ENCODE measurements around the gene SUSD4. TPM values are rescaled to one million over a fixed set of nuclear protein-coding genes. Genes with fewer than 3 reads are reported as not detected.

The SUSD4 gene
- total and polyA plus RNA-seq, 10 of the 15 experiments (the other 5 are each of a cell fraction or from before 2014, with no cell fraction given) = 0.13 to 1.1 (median 0.26) TPM; not detected in 3

- H3K27ac ChIP-seq (ENCODE audit: control insufficient read depth, insufficient read depth) = no peak overlapping the region
- no peak for TF ChIP-seq MYB (IDR thresholded peaks at IDR 0.05; ENCODE audit: borderline replicate concordance, low read depth, low read length)
- no peak for TF ChIP-seq ZNF384 (IDR thresholded peaks at IDR 0.05; ENCODE audit: borderline replicate concordance, low read depth, low read length)
- no peak for TF ChIP-seq PAX8 (IDR thresholded peaks at IDR 0.05)
- H3K36me3 ChIP-seq (ENCODE audit: control insufficient read depth in 2 of 2, insufficient read depth in 2 of 2, low read length in 1 of 2) = no peaks in the 10 kb centered on the region
- SMC1A ChIA-PET (ENCODE audit: uncharacterized antibody, unreplicated experiment) = interaction anchor here (1.0 kb wide), 1 partner anchor 30 kb away, joined by 3 read pairs; no protein-coding TSS in a partner anchor
- intact Hi-C loops (cut with micrococcal nuclease; ENCODE audit: unreplicated experiment) (loop anchor here (2.0 kb wide), 1 partner anchor 21 kb away; no protein-coding TSS in a partner anchor), in situ Hi-C loops (cut with MboI) (no loop called here)
- RAD21 ChIA-PET (ENCODE audit: unreplicated experiment) = no interaction called here
- no peak overlapping the region for H3K4me3 ChIP-seq
- 57% methylated on average over 1 of the region's 1 CpG for WGBS (ENCODE audit: insufficient coverage, insufficient replicate concordance, low lambda C conversion rate, missing lambda C conversion rate)
- no peaks in the 10 kb centered on the region for H3K4me1 ChIP-seq (ENCODE audit: control insufficient read depth, insufficient read depth, low read length)
- H3K9ac ChIP-seq (ENCODE audit: control insufficient read depth, insufficient read depth, low read length) = no peak overlapping the region
- no TSS peak for BruUV-seq (replicated peaks)
- POLR2A ChIA-PET = no interaction called here
- CTCF ChIA-PET = no interaction called here
- no peaks in the 10 kb centered on the region for H3K79me2 ChIP-seq (ENCODE audit: control insufficient read depth, insufficient read depth, low read length)
- DNase-seq (ENCODE audit: low read depth, low spot score) (no peak), FAIRE-seq (no peak), ATAC-seq (no peak)
- no peaks in the 10 kb centered on the region for H3K9me3 ChIP-seq (replicated peaks; ENCODE audit: control insufficient read depth, insufficient read depth, low read length)
- H3K27me3 ChIP-seq (replicated peaks in 1 of 2; ENCODE audit: control insufficient read depth in 2 of 2, insufficient read depth in 2 of 2, low read length in 1 of 2) = no peaks in the 10 kb centered on the region; a peak in 2 of 4 replicates
- H3K4me2 ChIP-seq (ENCODE audit: control insufficient read depth, insufficient read depth) = no peak overlapping the region
- no peaks in the 10 kb centered on the region for H4K20me1 ChIP-seq (ENCODE audit: control insufficient read depth, insufficient read depth)
- H2AFZ ChIP-seq (ENCODE audit: control insufficient read depth, low read depth, low read length) = no peak overlapping the region
Measured at GRCh38 chr1:223297800-223298199, 66.2 kb downstream of the SUSD4 start.

- POLR2A ChIA-PET = no interaction called here
- intact Hi-C loops (cut with micrococcal nuclease; ENCODE audit: unreplicated experiment) = no loop called here
- RAD21 ChIA-PET (ENCODE audit: unreplicated experiment) = no interaction called here
- no peak overlapping the region for H3K27ac ChIP-seq (ENCODE audit: control insufficient read depth, insufficient read depth)
- H2AFZ ChIP-seq (ENCODE audit: control insufficient read depth, low read depth, low read length) = no peak overlapping the region
- CTCF ChIA-PET = no interaction called here
- ATAC-seq = no peak
- H3K9me3 ChIP-seq (replicated peaks; ENCODE audit: control insufficient read depth, insufficient read depth, low read length) = no peaks in the 10 kb centered on the region
- H3K79me2 ChIP-seq (ENCODE audit: control insufficient read depth, insufficient read depth, low read length) = no peaks in the 10 kb centered on the region
- no peak overlapping the region for H3K4me2 ChIP-seq (ENCODE audit: control insufficient read depth, insufficient read depth)
- H3K4me1 ChIP-seq (ENCODE audit: control insufficient read depth, insufficient read depth, low read length) = no peaks in the 10 kb centered on the region
- no peaks in the 10 kb centered on the region for H4K20me1 ChIP-seq (ENCODE audit: control insufficient read depth, insufficient read depth)
- no peaks in the 10 kb centered on the region for H3K36me3 ChIP-seq (ENCODE audit: control insufficient read depth in 2 of 2, insufficient read depth in 2 of 2, low read length in 1 of 2)
- no peak overlapping the region for H3K9ac ChIP-seq (ENCODE audit: control insufficient read depth, insufficient read depth, low read length)
- FAIRE-seq = no peak
- in situ Hi-C loops (cut with MboI) = no loop called here
- H3K4me3 ChIP-seq = no peak overlapping the region
- H3K27me3 ChIP-seq (replicated peaks in 1 of 2; ENCODE audit: control insufficient read depth in 2 of 2, insufficient read depth in 2 of 2, low read length in 1 of 2) = peaks cover 0 to 2% of the 10 kb centered on the region in 2 experiments; a peak in 2 of 4 replicates
- SMC1A ChIA-PET (ENCODE audit: uncharacterized antibody, unreplicated experiment) = no interaction called here
- no TSS peak for BruUV-seq (replicated peaks)
- DNase-seq (ENCODE audit: low read depth, low spot score) = no peak
- 0% methylated on average over 2 of the region's 2 CpGs for WGBS (ENCODE audit: insufficient coverage, insufficient replicate concordance, low lambda C conversion rate, missing lambda C conversion rate)
- TF ChIP-seq NKRF (conservative IDR thresholded peaks at IDR 0.05) = no peak
- TF ChIP-seq CTCF (IDR thresholded peaks at IDR 0.05 in 2 of 3, conservative IDR thresholded peaks at IDR 0.05 in 1 of 3; ENCODE audit: control insufficient read depth in 2 of 3, extremely low read depth in 1 of 3, insufficient read depth in 1 of 3, low read depth in 3 of 3, low read length in 3 of 3) = no peak
- no peak for TF ChIP-seq SIX5 (IDR thresholded peaks at IDR 0.05; ENCODE audit: low read depth, low read length, severe bottlenecking)
- TF ChIP-seq NFXL1 (IDR thresholded peaks at IDR 0.05; ENCODE audit: borderline replicate concordance) = no peak
- TF ChIP-seq SREBF2 (IDR thresholded peaks at IDR 0.05; ENCODE audit: low read length) = no peak
- TF ChIP-seq RUNX3 (IDR thresholded peaks at IDR 0.05; ENCODE audit: low read length) = no peak
- TF ChIP-seq ATF3 (IDR thresholded peaks at IDR 0.05; ENCODE audit: borderline replicate concordance, extremely low read depth, low read depth, low read length) = no peak
- TF ChIP-seq CEBPB (IDR thresholded peaks at IDR 0.05; ENCODE audit: borderline replicate concordance in 1 of 2, low read depth in 2 of 2, low read length in 2 of 2) = no peak
- no peak for TF ChIP-seq CHD4 (IDR thresholded peaks at IDR 0.05)
- TF ChIP-seq HCFC1 (IDR thresholded peaks at IDR 0.05; ENCODE audit: low read length) = no peak
- TF ChIP-seq HDAC6 (IDR thresholded peaks at IDR 0.05; ENCODE audit: unreplicated experiment) = no peak
- no peak for TF ChIP-seq NBN (IDR thresholded peaks at IDR 0.05)
- no peak for TF ChIP-seq ATF7 (IDR thresholded peaks at IDR 0.05; ENCODE audit: low read depth)
Measured at GRCh38 chr1:223291796-223292195, 72.2 kb downstream of the SUSD4 start.

Data from GM12878 (cell line).